Measurements from ENCODE around the gene ZCCHC7. TPM values are rescaled to one million over a fixed set of nuclear protein-coding genes. Genes with fewer than 3 reads are reported as not detected.

Gene ZCCHC7
- total RNA-seq, 2 experiments from 2014 or later = 76.4 to 108 TPM

DNA sequence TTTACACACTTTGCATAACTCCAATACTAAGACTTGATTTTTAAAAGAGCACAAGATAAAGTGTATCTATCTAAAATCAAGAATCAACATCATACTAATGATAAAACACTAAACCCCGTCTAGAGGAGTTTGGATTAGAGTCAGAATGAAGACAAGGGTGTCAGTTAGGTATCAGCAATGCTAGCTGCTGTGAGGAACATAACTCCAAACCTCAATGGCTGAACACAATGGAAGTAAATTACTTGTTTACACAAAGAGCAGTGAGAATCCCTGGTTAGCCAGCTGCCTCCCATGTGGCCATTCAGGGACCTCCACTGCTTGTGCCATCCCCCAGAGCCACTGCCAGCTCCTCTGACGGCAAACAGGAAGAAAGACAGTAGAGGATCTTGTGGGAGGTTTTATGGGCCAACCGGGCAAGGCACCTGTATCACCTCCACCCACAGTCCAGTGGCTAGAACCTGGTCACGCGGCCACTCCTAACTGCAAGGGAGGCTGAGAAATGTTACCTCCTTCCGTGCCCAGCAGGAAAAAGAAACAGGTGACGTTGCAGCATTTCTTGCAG is 278.2 kb downstream of the ZCCHC7 start:
- H3K4me3 ChIP-seq (ENCODE audit: low read depth, low read length, poor library complexity, severe bottlenecking) = peak overlapping the region; percentile 37
- H3K27ac ChIP-seq (ENCODE audit: low read depth, low read length, poor library complexity, severe bottlenecking) = peak overlapping the region; percentile 97
- no peaks in the 10 kb centered on the region for H3K9me2 ChIP-seq (ENCODE audit: insufficient read depth, low read length)
- DNase-seq (ENCODE audit: low spot score) = no peak
- no peak for TF ChIP-seq EZH2phosphoT487 (IDR thresholded peaks at IDR 0.05; ENCODE audit: borderline replicate concordance, low read depth, low read length)
- TF ChIP-seq, protein P1, sequence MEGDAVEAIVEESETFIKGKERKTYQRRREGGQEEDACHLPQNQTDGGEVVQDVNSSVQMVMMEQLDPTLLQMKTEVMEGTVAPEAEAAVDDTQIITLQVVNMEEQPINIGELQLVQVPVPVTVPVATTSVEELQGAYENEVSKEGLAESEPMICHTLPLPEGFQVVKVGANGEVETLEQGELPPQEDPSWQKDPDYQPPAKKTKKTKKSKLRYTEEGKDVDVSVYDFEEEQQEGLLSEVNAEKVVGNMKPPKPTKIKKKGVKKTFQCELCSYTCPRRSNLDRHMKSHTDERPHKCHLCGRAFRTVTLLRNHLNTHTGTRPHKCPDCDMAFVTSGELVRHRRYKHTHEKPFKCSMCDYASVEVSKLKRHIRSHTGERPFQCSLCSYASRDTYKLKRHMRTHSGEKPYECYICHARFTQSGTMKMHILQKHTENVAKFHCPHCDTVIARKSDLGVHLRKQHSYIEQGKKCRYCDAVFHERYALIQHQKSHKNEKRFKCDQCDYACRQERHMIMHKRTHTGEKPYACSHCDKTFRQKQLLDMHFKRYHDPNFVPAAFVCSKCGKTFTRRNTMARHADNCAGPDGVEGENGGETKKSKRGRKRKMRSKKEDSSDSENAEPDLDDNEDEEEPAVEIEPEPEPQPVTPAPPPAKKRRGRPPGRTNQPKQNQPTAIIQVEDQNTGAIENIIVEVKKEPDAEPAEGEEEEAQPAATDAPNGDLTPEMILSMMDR (conservative IDR thresholded peaks at IDR 0.05; ENCODE audit: low read length) = no peak
- H3K9me3 ChIP-seq (ENCODE audit: low read length) = no peaks in the 10 kb centered on the region; the same call in 1 of the 2 replicates
- peaks cover 12% of the 10 kb centered on the region for H3K36me3 ChIP-seq (ENCODE audit: insufficient read depth, low read length)
- peaks cover 13% of the 10 kb centered on the region; the same call in 1 of the 2 replicates for H3K79me2 ChIP-seq (ENCODE audit: insufficient read depth, low read depth, low read length)
- no TSS peak for BruUV-seq (replicated peaks)
- no peaks in the 10 kb centered on the region for H4K20me1 ChIP-seq (ENCODE audit: insufficient read depth, low read length)
- peak overlapping the region; percentile 61; the same call in 1 of the 2 replicates for H2AFZ ChIP-seq (ENCODE audit: low read length)
- CTCF ChIA-PET (ENCODE audit: unreplicated experiment) = no interaction called here
- peak overlapping the region; percentile 57 for H3K4me2 ChIP-seq (ENCODE audit: low read length)
- POLR2A ChIA-PET = interaction anchor here (0.6 to 1.9 kb wide), 12 partner anchors 9 to 73 kb away, joined by 3 to 18 read pairs (median 5); no protein-coding TSS in a partner anchor
- intact Hi-C loops (cut with micrococcal nuclease; ENCODE audit: unreplicated experiment) = no loop called here
- peaks cover 91% of the 10 kb centered on the region for H3K4me1 ChIP-seq (ENCODE audit: insufficient read depth, low read length, poor library complexity, severe bottlenecking)

DNA sequence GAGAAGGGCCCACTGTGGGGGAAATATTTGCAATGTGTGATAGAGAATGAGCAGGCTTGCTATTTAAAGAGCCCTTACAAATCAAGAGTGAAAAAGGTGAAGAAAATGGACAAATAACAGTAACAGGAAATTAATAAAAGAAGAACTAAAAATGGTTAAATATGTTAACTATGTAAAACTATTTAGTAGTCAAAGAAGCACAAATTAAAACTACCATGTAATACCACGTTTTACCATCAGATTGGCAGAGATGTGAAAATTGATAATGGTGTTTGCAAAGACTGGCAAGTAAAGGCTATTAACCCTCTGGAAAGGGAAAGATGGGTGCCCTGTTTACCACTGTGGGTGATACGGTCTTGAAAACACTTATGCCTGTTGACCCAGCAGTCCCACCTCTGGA is 279.0 kb downstream of the ZCCHC7 start:
- BruUV-seq (replicated peaks) = no TSS peak
- intact Hi-C loops (cut with micrococcal nuclease; ENCODE audit: unreplicated experiment) = no loop called here

More for the DNA sequence above, 279.0 kb downstream of the ZCCHC7 start:
- peak overlapping the region; percentile 57 for H3K4me2 ChIP-seq (ENCODE audit: low read length)
- H3K9me2 ChIP-seq (ENCODE audit: insufficient read depth, low read length) = no peaks in the 10 kb centered on the region
- H3K4me1 ChIP-seq (ENCODE audit: insufficient read depth, low read length, poor library complexity, severe bottlenecking) = peaks cover 91% of the 10 kb centered on the region
- TF ChIP-seq EZH2phosphoT487 (IDR thresholded peaks at IDR 0.05; ENCODE audit: borderline replicate concordance, low read depth, low read length) = no peak
- TF ChIP-seq, protein P1 (conservative IDR thresholded peaks at IDR 0.05; ENCODE audit: low read length) = no peak
- ChIA-PET POLR2A (interaction anchor here (1.8 to 14.0 kb wide), 3 partner anchors 8 to 28 kb away, joined by 7 to 298 read pairs (median 18); no protein-coding TSS in a partner anchor), CTCF (ENCODE audit: unreplicated experiment) (interaction anchor here (0.9 to 1.2 kb wide), 2 partner anchors 12 to 14 kb away, joined by 3 read pairs; no protein-coding TSS in a partner anchor)
- peaks cover 13% of the 10 kb centered on the region; the same call in 1 of the 2 replicates for H3K79me2 ChIP-seq (ENCODE audit: insufficient read depth, low read depth, low read length)
- peaks cover 12% of the 10 kb centered on the region for H3K36me3 ChIP-seq (ENCODE audit: insufficient read depth, low read length)
- H3K27ac ChIP-seq (ENCODE audit: low read depth, low read length, poor library complexity, severe bottlenecking) = peak overlapping the region; percentile 97
- peak overlapping the region; percentile 37 for H3K4me3 ChIP-seq (ENCODE audit: low read depth, low read length, poor library complexity, severe bottlenecking)
- no peaks in the 10 kb centered on the region for H4K20me1 ChIP-seq (ENCODE audit: insufficient read depth, low read length)
- H2AFZ ChIP-seq (ENCODE audit: low read length) = peak overlapping the region; percentile 61
- DNase-seq (ENCODE audit: low spot score) = no peak
- H3K9me3 ChIP-seq (ENCODE audit: low read length) = no peaks in the 10 kb centered on the region; the same call in 1 of the 2 replicates

Data from OCI-LY7 (cell line).